Ishikawa (cell line): Measurements from ENCODE around the gene A4GALT.

Experiments used
- CEBPB ChIP-seq: IDR thresholded peaks from 2 replicates; pipeline ENCODE4 v1.6.1; 2012
- CREB1 ChIP-seq: IDR thresholded peaks from 2 replicates; pipeline ENCODE4 v1.6.1; 2012; ENCODE audit warnings: low read depth
- EGR1 ChIP-seq: IDR thresholded peaks from 2 replicates; pipeline ENCODE4 v1.6.1; 2012
- EP300 ChIP-seq: IDR thresholded peaks from 2 replicates; pipeline ENCODE4 v1.6.1; 2012; ENCODE audit warnings: borderline replicate concordance
- FOXM1 ChIP-seq: IDR thresholded peaks from 2 replicates; pipeline ENCODE4 v1.6.1; 2012; ENCODE audit warnings: low read depth, borderline replicate concordance
- MAX ChIP-seq: IDR thresholded peaks from 2 replicates; pipeline ENCODE4 v1.6.1; 2012
- NFIC ChIP-seq: IDR thresholded peaks from 2 replicates; pipeline ENCODE4 v1.6.1; 2012
- RAD21 ChIP-seq: IDR thresholded peaks from 2 replicates; pipeline ENCODE4 v1.6.1; 2012; ENCODE audit warnings: low read depth
- TAF1 ChIP-seq: IDR thresholded peaks from 2 replicates; pipeline ENCODE4 v1.6.1; 2012; ENCODE audit warnings: low read depth, mild to moderate bottlenecking
- TCF12 ChIP-seq: IDR thresholded peaks from 2 replicates; pipeline ENCODE4 v1.6.1; 2012; ENCODE audit warnings: low read depth
- TEAD4 ChIP-seq: IDR thresholded peaks from 2 replicates; pipeline ENCODE4 v1.6.1; 2012
- YY1 ChIP-seq: IDR thresholded peaks from 2 replicates; pipeline ENCODE4 v1.6.1; 2012; ENCODE audit warnings: low read depth
- ZBTB7A ChIP-seq: IDR thresholded peaks from 2 replicates; pipeline ENCODE4 v1.6.1; 2012; ENCODE audit warnings: low read depth
- TF ChIP-seq, protein P1 (sequence below): IDR thresholded peaks from 2 replicates; pipeline ENCODE4 v1.6.1; 2012
- TF ChIP-seq, protein P2 (sequence below): IDR thresholded peaks from 2 replicates; pipeline ENCODE4 v1.6.1; 2012; ENCODE audit warnings: low read depth, mild to moderate bottlenecking

Gene A4GALT

GRCh38 chr22:42670921-42671709, 49.6 kb downstream of the A4GALT start:
- TF ChIP-seq FOXM1 (no peak), YY1 (no peak), TAF1 (no peak), CEBPB (no peak), TEAD4 (no peak), EGR1 (no peak), NFIC (no peak), TCF12 (no peak), RAD21 (no peak), CREB1 (no peak), EP300 (no peak), ZBTB7A (no peak)
- TF ChIP-seq, protein P1, sequence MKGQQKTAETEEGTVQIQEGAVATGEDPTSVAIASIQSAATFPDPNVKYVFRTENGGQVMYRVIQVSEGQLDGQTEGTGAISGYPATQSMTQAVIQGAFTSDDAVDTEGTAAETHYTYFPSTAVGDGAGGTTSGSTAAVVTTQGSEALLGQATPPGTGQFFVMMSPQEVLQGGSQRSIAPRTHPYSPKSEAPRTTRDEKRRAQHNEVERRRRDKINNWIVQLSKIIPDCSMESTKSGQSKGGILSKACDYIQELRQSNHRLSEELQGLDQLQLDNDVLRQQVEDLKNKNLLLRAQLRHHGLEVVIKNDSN: no peak
- TF ChIP-seq, protein P2, sequence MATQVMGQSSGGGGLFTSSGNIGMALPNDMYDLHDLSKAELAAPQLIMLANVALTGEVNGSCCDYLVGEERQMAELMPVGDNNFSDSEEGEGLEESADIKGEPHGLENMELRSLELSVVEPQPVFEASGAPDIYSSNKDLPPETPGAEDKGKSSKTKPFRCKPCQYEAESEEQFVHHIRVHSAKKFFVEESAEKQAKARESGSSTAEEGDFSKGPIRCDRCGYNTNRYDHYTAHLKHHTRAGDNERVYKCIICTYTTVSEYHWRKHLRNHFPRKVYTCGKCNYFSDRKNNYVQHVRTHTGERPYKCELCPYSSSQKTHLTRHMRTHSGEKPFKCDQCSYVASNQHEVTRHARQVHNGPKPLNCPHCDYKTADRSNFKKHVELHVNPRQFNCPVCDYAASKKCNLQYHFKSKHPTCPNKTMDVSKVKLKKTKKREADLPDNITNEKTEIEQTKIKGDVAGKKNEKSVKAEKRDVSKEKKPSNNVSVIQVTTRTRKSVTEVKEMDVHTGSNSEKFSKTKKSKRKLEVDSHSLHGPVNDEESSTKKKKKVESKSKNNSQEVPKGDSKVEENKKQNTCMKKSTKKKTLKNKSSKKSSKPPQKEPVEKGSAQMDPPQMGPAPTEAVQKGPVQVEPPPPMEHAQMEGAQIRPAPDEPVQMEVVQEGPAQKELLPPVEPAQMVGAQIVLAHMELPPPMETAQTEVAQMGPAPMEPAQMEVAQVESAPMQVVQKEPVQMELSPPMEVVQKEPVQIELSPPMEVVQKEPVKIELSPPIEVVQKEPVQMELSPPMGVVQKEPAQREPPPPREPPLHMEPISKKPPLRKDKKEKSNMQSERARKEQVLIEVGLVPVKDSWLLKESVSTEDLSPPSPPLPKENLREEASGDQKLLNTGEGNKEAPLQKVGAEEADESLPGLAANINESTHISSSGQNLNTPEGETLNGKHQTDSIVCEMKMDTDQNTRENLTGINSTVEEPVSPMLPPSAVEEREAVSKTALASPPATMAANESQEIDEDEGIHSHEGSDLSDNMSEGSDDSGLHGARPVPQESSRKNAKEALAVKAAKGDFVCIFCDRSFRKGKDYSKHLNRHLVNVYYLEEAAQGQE: no peak

GRCh38 chr22:42670046-42670445, 50.6 kb downstream of the A4GALT start:
- TF ChIP-seq EGR1 (no peak), CEBPB (no peak), EP300 (no peak)

GRCh38 chr22:42664976-42665831, 55.5 kb downstream of the A4GALT start:
- no peak for TF ChIP-seq TCF12

DNA sequence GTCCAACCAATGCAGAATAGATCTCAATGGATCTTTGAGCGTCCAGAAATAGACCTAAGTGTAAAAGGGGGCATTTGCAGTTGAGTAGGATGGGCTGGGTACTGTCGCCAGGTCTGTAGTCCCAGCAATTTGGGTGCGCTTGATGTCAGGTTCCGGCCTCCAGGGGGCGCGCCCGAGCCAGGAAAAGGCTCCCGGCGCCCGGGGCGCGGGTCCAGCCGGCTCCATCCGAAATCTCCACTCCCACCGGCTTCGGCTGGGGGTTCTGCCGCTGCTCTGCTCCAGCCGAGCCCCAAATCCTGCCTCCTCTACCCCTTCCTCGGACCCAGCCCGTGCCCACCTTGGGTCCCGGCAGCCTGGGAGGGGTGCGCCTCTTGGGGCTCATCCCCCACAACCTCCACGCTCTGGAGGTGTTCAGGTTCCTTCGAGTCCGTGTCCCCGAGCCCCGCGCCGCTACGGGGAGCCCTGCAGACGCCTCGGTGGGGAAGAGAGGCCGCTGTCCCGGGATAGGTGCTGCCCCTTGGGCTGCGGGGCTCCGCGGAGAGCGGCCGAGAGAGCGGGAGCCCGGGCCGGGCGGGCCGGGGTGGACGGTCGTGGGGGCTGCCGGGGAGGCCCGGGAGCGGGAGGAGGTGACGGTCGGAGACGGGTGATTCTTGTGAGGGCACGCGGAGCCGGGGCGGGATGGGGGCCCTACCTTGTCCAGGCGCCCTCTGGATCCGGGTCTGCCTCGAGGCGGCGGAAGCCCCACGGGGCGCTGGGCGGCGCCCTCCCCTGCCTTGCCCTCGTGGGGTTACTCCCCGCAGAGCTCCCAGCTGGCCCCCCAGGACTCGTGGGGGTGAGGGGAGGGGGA, 58.5 kb downstream of the A4GALT start:
- TF ChIP-seq TEAD4 (no peak), CEBPB (no peak), EP300 (no peak), RAD21 (peak; percentile 82), TCF12 (no peak), MAX (no peak)

- TF ChIP-seq EP300 (no peak), FOXM1 (no peak), ZBTB7A (no peak), RAD21 (no peak), CREB1 (no peak), TAF1 (no peak), NFIC (no peak), CEBPB (no peak)
- TF ChIP-seq, protein P2: no peak
Observed at GRCh38 chr22:42656578-42656977, 64.1 kb downstream of the A4GALT start.

GRCh38 chr22:42655693-42656092, 65.0 kb downstream of the A4GALT start:
- TF ChIP-seq, protein P1: no peak
